ENCODE data around the gene MYO5B.

The MYO5B gene

GRCh38 chr18:50187659-50188058 lies 7.3 kb downstream of the MYO5B start:
- DNase-seq = no peak

- DNase-seq = no peak
Observed at GRCh38 chr18:50186385-50186784, 8.6 kb downstream of the MYO5B start.

GRCh38 chr18:50183556-50183955 lies 11.4 kb downstream of the MYO5B start:
- DNase-seq = no peak

GRCh38 chr18:50182511-50182910 lies 12.4 kb downstream of the MYO5B start:
- DNase-seq = no peak

GRCh38 chr18:50181590-50181989 lies 13.4 kb downstream of the MYO5B start:
- no peak for DNase-seq

GRCh38 chr18:50179465-50179864 lies 15.5 kb downstream of the MYO5B start:
- no peak for DNase-seq

GRCh38 chr18:50177294-50177992 lies 17.5 kb downstream of the MYO5B start:
- no peak for DNase-seq

GRCh38 chr18:50172367-50172766 lies 22.6 kb downstream of the MYO5B start:
- no peak for DNase-seq

- DNase-seq = no peak
Observed at GRCh38 chr18:50171406-50171805, 23.5 kb downstream of the MYO5B start.

GRCh38 chr18:50170004-50170403 lies 24.9 kb downstream of the MYO5B start:
- no peak for DNase-seq

GRCh38 chr18:50169149-50169548 lies 25.8 kb downstream of the MYO5B start:
- no peak for DNase-seq

GRCh38 chr18:50167966-50168365 lies 27.0 kb downstream of the MYO5B start:
- DNase-seq = no peak

GRCh38 chr18:50166901-50167300 lies 28.0 kb downstream of the MYO5B start:
- DNase-seq = no peak

GRCh38 chr18:50163505-50163904 lies 31.4 kb downstream of the MYO5B start:
- no peak for DNase-seq

GRCh38 chr18:50162486-50163304 lies 32.3 kb downstream of the MYO5B start:
- no peak for DNase-seq

- DNase-seq = no peak
Observed at GRCh38 chr18:50161597-50162205, 33.2 kb downstream of the MYO5B start.

GRCh38 chr18:50159654-50160046 lies 35.3 kb downstream of the MYO5B start:
- DNase-seq = no peak

- DNase-seq = no peak
Observed at GRCh38 chr18:50158866-50159653, 35.9 kb downstream of the MYO5B start.

GRCh38 chr18:50155406-50155805 lies 39.5 kb downstream of the MYO5B start:
- no peak for DNase-seq

GRCh38 chr18:50154420-50154819 lies 40.5 kb downstream of the MYO5B start:
- DNase-seq = no peak

GRCh38 chr18:50152900-50153299 lies 42.0 kb downstream of the MYO5B start:
- no peak for DNase-seq

GRCh38 chr18:50151926-50152325 lies 43.0 kb downstream of the MYO5B start:
- no peak for DNase-seq

GRCh38 chr18:50144540-50144939 lies 50.4 kb downstream of the MYO5B start:
- no peak for DNase-seq
